HUES48 (cell line): ENCODE measurements around the gene RANBP17.

Experiments used
- H3K27ac ChIP-seq: one replicate; pipeline ENCODE4 v1.7.0; 2013; ENCODE audit warnings: low read depth, low read length, inconsistent platforms
- H3K27me3 ChIP-seq: 2 replicates; pipeline ENCODE4 v1.6.1; 2013; ENCODE audit warnings: mild to moderate bottlenecking, low read length; ENCODE audit not compliant: control insufficient read depth, insufficient read depth
- H3K36me3 ChIP-seq: 2 replicates; pipeline ENCODE4 v1.6.1; 2013; ENCODE audit warnings: low read length; ENCODE audit not compliant: control insufficient read depth, insufficient read depth
- H3K4me1 ChIP-seq: 2 replicates; pipeline ENCODE4 v1.6.1; 2013; ENCODE audit warnings: mild to moderate bottlenecking, low read length; ENCODE audit not compliant: control insufficient read depth, insufficient read depth
- H3K4me3 ChIP-seq: 2 replicates; pipeline ENCODE4 v1.5.1; 2013; ENCODE audit warnings: mild to moderate bottlenecking, low read depth, low read length
- H3K9ac ChIP-seq: 2 replicates; pipeline ENCODE4 v1.6.1; 2013; ENCODE audit warnings: mild to moderate bottlenecking, low read depth, low read length, moderate library complexity
- H3K9me3 ChIP-seq: 2 replicates; pipeline ENCODE4 v1.6.1; 2013; ENCODE audit warnings: low read length; ENCODE audit not compliant: control insufficient read depth, insufficient read depth

Gene RANBP17

DNA sequence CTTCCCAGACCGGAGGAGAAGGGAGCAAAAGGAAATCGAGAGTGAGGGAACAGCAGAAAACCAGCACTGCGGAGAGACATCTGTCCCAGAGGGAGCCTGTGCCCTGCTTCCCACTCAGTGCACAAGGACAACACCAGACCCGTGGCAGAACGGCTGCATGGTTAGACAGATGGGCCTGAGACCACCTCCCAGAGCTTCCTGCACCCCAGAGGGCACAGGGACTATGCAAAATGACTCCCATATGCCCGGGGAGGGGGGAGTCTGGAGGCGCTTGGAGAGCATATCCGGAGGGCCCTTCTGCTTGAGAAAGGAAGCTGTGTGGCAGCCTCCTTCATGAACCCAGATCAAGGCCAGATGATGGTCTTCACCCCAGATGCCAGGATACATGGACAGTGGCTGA, 473.8 kb downstream of the RANBP17 start:
- Histone ChIP-seq H3K4me3 (no peak overlapping the region), H3K36me3 (no peaks in the 10 kb centered on the region), H3K9me3 (no peaks in the 10 kb centered on the region), H3K27me3 (peaks cover 50% of the 10 kb centered on the region), H3K27ac (no peak overlapping the region), H3K4me1 (peaks cover 6% of the 10 kb centered on the region; the same call in 1 of the 2 replicates), H3K9ac (no peak overlapping the region)

DNA sequence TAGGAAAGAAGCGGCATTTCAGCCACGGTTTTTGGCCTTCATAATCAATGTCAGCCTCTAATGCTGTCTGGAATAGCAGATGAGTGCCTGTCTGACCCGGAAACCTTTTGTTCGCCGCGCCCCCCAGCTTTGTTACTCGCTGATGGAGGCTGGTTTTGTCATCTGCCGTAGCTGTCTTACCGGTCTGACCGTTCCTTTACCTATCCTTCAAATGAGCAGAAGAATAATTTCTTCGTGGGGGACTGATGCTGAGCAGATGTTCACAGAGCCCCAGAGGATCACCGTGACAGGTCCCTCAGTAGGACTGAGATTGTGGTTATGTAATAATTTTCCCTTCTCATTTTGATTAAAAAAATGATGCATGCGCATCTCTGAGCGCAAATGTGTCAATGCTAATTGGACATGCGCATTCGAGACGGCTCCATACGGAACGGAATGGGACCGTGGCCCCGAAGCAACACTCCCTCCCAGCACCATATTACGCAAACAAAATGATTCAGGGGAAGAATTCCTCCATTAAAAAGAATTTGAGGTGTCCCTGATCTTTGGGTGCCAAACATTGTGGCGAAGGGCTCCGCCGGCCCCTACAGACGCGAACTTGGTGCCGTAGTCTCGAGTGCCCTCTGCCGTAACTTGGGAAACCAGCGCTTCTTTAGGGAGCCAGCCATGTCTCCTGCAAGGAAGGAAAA, 474.8 kb downstream of the RANBP17 start:
- Histone ChIP-seq H3K9ac (no peak overlapping the region), H3K27ac (no peak overlapping the region), H3K36me3 (no peaks in the 10 kb centered on the region), H3K27me3 (peaks cover 50% of the 10 kb centered on the region), H3K9me3 (no peaks in the 10 kb centered on the region), H3K4me3 (peak overlapping the region; percentile 55), H3K4me1 (peaks cover 6% of the 10 kb centered on the region; the same call in 1 of the 2 replicates)

DNA sequence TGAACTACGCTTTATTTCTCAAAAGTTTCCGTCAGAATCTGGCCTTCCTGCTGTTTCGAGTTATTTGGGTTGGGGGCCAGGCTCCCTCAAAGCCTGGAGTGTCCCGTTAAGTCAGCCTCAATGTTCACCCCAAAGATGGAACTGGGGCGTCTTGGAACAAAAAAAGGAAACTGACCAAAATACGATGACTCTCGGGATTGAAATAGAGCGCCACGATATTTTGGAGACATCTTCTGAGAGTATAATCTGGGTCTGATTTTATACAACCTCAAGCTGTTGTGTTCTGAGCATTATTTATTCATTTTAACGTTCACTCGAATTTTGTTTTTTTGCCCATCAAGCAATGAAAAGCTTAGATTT, 475.4 kb downstream of the RANBP17 start:
- H3K4me1 ChIP-seq = peaks cover 6% of the 10 kb centered on the region; the same call in 1 of the 2 replicates
- H3K4me3 ChIP-seq = peak overlapping the region; percentile 55; the same call in 1 of the 2 replicates
- no peaks in the 10 kb centered on the region for H3K36me3 ChIP-seq
- no peaks in the 10 kb centered on the region for H3K9me3 ChIP-seq
- no peak overlapping the region for H3K27ac ChIP-seq
- no peak overlapping the region for H3K9ac ChIP-seq
- peaks cover 48% of the 10 kb centered on the region for H3K27me3 ChIP-seq

DNA sequence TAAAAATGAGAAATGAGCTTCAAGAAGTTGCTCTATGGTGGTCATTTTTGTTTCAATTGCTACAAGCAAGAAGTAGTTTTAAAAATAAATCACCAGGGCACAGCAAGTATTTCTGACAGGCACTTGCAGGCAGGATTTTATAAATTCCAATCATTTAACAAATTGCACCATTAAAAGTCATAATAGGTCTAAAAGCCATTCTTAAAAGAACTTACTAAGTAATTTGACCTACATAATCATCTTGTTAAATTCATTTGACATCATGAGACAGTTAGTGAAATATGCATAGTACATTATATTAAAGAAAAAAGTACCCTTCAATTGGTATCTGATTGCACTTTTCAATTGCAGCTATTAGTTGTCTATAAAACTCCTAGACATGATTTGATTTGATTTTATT, 478.2 kb downstream of the RANBP17 start:
- H3K27me3 ChIP-seq = peaks cover 35% of the 10 kb centered on the region
- H3K4me3 ChIP-seq = no peak overlapping the region
- H3K9ac ChIP-seq = no peak overlapping the region
- H3K9me3 ChIP-seq = no peaks in the 10 kb centered on the region
- H3K36me3 ChIP-seq = no peaks in the 10 kb centered on the region
- H3K4me1 ChIP-seq = peaks cover 6% of the 10 kb centered on the region; the same call in 1 of the 2 replicates
- H3K27ac ChIP-seq = no peak overlapping the region

DNA sequence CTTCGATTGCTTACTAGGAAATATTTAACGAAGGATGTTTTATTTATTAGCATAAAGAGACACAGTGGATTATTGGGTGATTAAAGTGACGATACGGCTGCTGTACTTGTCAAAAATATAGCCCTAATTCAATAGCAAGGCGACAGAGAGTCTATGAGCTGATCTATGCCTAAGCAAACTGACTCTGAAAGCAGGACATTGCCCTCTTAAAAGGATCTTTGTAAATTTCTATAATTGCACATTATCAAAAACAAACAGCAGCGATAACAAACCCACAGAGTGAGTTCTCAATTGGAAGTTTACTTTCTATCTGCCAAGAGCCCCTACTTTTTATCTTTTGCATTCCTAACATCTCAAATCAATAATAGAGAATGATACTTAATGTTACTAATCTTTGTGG, 478.7 kb downstream of the RANBP17 start:
- Histone ChIP-seq H3K27me3 (peaks cover 30% of the 10 kb centered on the region), H3K4me1 (peaks cover 6% of the 10 kb centered on the region; the same call in 1 of the 2 replicates), H3K9ac (no peak overlapping the region), H3K4me3 (no peak overlapping the region), H3K36me3 (no peaks in the 10 kb centered on the region), H3K27ac (no peak overlapping the region), H3K9me3 (no peaks in the 10 kb centered on the region)

DNA sequence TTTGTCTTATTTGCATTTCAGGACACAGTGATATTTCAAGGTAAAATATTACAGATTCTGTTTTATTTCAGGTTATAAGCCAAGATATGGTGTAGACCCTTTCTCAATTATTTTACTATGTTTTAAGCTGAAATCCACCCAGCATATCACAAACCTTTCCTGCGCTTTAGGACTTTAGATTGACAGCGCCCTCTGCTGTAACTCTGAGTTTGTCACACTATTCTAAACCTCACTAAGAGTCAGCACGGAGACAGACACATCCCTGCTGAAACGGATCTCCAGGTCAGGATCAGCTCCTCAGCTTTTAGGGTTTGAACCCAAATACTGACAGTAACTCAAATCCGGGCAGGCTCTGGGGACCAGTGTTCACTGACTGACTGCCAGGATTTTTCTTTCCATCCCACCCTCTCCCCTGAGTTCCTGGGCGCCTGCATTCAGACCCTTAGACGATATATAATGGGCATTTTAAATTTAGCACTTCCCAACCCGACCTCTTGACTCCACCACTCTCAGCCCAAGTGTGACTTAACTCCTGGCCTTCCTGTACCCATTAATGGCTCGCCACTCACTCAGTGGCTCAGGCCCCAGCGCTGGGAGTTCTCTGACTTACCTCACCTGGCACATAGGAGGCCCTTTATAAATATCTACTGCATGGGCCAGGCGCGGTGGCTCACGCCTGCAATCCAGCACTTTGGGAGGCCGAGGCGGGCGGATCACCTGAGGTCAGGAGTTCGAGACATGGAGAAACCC, 480.7 kb downstream of the RANBP17 start:
- Histone ChIP-seq H3K36me3 (no peaks in the 10 kb centered on the region), H3K27ac (no peak overlapping the region), H3K27me3 (peaks cover 10% of the 10 kb centered on the region), H3K9me3 (no peaks in the 10 kb centered on the region), H3K9ac (no peak overlapping the region), H3K4me3 (no peak overlapping the region), H3K4me1 (no peaks in the 10 kb centered on the region)

DNA sequence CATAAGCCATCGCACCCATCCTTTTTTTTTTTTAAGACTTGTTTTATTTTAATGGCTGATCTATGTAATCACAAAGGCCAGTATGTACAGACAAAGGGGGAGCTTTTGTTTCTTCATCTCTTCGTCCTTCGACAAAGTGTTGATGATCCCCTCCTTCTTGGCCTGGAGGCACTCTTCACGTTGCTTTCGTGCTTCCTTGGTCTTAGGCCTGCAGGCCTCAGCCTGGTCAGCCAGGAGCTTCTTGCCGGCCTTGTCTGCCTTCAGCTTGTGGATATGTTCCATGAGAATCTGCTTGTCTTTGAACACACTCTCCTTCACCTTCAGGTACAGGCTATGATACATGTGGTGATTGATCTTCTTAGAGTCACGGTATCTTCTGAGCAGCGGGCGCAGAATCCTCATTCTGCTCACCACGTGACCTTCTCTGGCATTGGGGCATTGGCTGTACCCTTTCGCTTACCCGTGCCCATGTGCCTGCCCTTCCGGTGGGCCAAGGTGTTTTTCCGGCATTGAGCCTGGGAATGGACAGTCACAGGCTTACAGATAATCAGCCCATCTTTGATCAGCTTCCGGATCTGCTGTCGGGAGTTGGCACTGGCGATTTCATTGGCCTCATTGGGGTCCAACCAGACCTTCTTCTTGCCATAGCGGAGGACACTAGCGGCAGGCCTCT, 483.3 kb downstream of the RANBP17 start:
- H3K9ac ChIP-seq = no peak overlapping the region
- no peak overlapping the region for H3K4me3 ChIP-seq
- no peaks in the 10 kb centered on the region for H3K36me3 ChIP-seq
- H3K27ac ChIP-seq = no peak overlapping the region
- H3K27me3 ChIP-seq = no peaks in the 10 kb centered on the region
- H3K9me3 ChIP-seq = no peaks in the 10 kb centered on the region
- H3K4me1 ChIP-seq = no peaks in the 10 kb centered on the region
